ENCODE measurements around the gene IL4I1.

DNA sequence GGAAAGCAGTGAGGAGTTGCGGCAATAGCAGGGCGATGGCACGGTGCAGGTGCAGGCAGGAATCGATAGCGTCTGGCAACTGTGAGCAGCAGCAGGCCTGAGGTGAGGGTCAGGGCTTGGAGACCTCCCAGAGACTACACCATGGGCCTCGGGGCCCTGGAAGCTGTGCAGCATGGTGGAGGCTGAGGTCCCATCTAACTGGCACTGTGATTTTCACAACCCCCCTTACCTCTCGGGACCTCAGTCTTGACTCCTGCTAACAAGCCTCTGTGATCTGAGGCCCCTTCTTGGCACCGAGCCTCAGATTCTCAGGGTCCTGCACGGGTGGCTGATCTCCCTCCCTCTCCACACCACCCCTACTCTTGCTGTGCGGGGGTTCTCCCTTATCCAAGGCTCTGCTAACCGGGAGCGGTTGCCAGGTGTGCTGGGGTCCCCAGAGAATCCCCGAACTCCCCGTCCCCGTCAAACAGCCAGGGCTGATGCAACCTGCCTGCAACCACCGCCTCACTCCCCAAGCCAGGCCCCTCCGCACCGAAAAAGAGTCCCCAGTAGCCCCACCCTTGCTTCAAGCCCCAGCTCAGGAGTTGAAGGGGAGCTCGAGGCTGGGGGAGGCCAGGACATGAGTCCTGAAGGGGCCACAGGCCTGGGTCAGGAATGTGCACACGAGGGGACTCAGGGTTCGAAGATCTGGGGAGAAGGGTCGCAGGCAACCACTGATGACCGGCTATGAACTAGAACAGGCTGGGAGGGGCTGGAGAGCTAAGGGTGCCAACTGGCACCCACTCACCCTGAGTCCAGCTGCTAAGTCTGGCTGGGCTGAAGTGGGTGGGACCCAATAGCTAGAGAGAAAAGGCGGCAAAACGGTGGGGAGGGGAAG, 27.6 kb upstream of the IL4I1 start:
- TF ChIP-seq CTCF (IDR thresholded peaks at IDR 0.05) (no peak), POLR2A (IDR thresholded peaks at IDR 0.05) (no peak), EP300 (IDR thresholded peaks at IDR 0.05) (no peak)
